H4 (cell line): ENCODE results near the gene SULT1A1. TPM values are rescaled to one million over a fixed set of nuclear protein-coding genes. Genes with fewer than 3 reads are reported as not detected.
"Not testable (repeated sequence)": the region's sequence is repeated elsewhere in the genome, so short reads cannot be mapped to it uniquely, and the experiment has no call there.

Experiments
- DNase-seq: peaks from one replicate; pipeline ENCODE4 v3.0.0-alpha.2; 2015; ENCODE audit warnings: low spot score
- total RNA-seq: library from RNA; depleted of rRNA; stranded (reverse); fragments of >200 nt; shearing (Covaris generic); gene quantifications from 2 replicates; pipeline ENCODE4 v1.2.3, GENCODE V29; 2014

SULT1A1 gene
- total RNA-seq, 1 experiment from 2014 or later, result 50.4 TPM

DNA sequence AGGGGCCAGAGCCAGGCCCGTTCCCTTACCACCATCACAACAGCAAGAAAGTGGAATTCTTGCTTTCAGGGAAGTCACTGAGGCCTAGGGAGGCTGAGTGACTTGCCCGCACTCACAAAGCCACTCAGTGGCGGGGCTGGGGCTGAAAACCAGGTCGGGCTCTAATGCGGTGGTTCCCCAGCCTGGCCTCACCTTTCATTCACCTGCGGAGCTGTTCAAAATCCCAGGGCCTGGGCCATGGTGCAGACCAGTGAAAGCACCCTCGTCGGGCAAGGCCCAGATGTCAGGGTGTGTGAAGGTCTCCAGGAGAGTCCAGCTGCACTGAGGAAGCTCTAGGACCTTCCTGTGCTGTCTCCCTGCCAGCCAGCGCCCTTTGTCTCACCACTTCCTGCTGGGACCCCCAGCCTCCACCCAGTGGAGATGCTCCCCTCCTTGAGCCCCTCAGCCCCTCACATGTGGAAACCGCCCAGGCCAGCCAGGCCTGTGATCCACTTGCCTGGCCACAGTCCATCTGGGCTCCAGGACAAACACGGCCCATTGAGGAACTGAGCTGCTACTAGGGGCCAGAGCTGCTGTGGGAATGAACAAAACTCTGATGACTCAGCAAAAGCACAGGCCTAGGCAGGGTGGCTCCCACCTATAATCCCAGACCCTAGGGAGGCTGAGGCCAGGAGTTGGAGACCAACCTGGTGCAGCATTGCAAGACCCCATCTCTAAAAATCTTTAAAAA lies 812 bp downstream of the SULT1A1 start:
- not testable (repeated sequence) for DNase-seq

DNA sequence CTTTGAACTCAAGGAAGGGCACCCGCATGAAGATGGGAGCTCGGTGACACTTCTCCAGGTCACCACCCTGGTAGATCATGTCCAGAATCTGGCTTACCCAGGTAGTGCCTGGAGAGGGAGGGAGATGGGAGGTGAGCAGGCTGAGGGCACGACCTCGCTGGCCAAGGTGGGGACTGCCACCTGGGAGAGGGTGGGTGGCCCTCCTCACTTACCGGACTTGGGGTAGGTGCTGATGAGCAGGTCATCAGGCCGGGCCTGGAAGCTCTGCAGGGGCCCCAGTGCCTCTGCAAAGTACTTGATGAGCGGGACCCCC lies 1.4 kb downstream of the SULT1A1 start:
- DNase-seq, result not testable (repeated sequence)

DNA sequence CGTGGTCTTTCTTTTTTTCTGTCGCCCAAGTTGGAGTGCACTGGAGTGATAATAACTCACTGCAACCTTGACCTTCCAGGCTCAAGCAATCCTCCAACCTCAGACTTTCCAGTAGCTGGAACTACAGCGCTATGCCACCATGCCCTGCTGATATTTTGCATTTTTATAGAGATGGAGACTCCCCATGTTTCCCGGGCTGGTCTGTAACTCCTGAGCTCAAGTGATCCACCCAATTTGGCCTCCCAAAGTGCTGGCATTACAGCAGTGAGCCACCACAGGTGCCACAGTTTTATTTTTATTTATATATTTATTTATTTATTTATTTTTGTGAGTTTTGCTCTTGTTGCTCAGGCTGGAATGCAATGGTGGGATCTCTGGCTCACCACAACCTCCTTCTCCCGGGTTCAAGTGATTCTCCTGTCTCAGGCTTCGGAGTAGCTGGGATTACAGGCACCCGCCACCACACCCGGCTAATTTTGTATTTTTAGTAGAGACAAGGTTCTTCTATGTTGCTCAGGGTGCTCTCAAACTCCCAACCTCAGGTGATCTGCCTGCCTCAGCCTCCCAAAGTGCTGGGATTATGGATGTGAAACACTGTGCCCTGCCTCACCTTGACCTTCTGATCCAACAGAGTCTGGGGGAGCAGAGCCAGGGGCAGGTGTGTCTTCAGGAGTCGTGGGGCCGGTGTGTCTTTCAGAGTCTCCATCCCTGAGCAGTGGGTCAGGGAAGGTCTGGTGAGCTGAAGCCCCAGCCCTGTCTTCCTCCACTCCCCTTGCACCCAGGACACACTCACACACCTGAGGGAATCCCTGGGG lies 2.0 kb downstream of the SULT1A1 start:
- DNase-seq, result not testable (repeated sequence)

DNA sequence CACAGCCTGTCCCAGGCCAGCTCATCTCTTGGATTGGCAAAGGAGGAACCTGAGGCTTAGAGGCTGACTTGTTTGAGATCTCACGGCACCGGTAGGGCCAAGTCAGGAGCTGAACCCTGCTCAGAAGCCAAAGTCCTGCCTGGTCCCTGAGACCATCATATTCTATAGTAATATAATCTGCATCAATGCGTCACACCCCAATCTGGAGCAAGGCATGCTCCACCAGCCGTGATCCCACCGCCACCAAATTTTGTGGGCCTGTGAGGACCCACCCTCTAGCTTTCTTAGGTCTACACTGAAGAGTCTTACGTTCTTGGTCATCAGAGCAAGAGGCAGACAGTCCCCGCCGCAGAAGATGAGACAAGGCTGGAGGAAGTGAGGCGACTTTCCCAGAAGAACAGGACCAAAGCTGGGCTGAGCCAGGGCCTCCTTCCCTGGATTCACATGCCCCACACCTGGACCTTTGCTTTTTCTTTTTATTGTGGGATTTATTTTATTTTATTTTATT lies 2.7 kb downstream of the SULT1A1 start:
- DNase-seq, result no peak

DNA sequence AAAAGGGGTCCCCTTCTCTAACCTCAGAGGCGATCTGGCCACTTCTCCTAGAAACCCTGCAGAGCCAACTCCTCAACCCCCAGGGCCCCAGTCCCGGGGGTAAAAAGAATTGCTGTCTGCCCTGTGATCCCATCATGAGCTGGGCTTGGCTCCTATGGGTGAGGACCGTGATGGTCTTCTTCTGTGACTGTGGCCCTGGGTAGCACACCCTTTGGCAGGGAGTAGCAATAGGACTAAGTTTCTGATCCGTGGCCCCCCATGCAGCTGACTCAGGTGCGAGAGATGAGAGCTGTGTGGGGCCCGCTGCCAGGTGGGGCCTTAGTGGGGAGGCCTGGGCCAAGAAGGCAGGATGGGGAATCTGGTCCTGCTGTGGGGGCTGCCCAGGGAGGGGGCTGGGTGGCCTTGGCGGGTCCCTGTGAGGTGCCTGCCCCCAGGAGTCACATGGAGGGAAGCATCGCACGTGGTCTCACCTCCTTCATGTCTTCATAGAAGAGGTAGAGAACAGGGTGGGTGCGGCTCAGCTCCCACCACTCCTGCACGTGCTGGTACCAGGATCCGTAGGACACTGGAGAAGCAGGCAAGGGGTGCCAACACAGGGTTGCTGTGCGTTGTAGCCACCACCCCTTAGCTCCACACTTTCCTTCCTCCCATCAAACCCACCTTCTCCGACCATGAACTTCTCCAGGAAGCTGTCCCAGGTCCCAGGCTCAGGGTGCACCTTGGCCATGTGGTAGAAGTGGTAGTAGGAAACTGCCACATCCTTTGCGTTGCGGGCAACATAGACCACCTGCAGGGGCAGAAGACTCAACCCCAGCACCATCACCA lies 3.3 kb downstream of the SULT1A1 start:
- no peak for DNase-seq

DNA sequence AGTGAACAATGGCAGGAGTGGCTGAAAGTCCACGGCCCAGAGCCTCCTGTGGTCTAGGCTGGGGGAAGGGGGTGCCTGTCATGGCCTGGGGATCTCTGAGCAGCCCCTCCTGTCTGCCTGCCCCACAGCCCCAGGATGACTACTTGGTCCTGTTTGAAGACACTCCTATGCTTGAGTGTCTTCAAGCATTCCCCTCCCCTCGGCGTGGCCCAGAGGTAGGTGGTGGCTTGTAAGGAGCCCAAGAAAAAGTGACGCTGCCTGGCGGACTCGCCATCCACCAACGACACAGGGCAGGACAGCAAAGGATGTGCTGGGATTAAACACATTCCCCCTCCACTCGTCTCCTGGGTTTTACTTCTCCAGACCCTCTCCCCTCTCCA lies 5.7 kb downstream of the SULT1A1 start:
- DNase-seq, result no peak

DNA sequence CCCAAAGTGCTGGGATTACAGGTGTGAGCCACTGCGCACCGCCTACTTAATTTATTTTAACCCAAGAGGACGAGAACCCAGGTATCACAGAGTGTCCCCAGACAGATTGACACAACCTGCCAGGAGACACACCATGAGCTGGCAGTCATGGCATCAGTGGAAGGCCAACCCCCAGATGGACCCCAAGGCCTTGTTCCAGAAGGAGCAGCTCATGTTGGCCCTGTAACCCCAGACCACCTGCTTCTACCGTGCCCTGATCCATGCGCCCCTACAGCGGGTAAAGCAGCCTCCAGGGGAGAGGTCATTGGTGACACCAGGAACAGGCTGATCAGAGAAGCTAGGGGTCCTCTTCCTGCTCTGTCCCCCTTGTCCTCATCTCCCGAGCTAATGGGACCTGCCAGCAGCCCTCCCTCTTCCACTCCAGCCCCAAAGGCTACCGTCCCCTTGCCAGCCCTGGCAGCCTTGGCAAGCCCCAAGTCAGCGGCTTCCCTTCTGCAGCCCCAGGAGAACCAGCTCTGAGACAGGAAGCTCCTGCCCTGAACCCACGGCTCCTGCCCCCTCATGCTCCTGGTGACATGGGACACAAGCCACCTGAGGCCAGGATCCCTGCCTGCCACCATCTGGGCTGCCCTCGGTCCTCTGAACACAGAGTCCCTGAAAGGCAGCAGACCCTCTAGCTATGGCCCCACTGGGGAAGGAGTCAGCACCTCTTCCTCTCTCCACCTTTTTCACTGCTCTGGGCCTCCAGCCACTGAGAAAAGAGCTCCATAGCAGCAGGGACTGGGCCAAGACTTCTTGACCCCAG lies 6.3 kb downstream of the SULT1A1 start:
- DNase-seq, result no peak

DNA sequence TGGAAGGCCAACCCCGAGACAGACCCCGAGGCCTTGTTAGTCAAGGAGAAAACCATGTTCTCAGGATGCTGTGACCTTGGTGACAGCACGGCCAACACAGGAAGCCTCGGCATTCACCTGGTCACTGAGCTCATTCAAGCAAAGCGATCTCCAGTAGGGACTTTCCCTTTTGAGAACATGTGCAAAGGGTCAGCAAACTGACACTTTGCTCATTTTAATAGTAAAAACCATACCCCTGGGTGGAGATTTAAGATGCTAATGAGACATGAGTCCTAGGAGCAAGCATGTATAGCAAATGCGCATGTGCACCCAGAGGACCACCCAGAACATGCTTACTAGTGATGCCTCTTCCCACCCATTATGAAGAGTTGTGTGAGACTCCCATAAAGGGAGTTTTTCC lies 7.3 kb downstream of the SULT1A1 start:
- DNase-seq, result no peak

DNA sequence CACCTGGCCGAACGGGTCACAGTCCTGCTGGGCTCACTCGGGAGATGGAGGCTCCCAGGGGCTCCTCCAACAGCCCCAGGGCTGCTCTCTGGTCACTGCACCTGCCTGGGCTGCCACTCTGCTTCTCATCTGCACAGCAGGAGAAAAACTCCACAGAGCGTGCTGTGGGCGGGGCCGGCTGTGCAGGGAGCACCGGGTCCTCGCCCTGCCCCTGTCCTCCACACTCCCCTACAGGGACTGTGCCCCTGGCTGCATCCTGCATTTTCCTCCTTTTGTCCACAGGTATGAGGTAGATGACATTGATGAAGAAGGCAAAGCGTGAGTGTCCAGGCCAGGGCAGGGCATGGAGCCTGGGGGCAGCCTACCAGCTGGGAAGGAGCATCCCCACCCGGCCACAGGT lies 7.8 kb downstream of the SULT1A1 start:
- DNase-seq, result not testable (repeated sequence)

DNA sequence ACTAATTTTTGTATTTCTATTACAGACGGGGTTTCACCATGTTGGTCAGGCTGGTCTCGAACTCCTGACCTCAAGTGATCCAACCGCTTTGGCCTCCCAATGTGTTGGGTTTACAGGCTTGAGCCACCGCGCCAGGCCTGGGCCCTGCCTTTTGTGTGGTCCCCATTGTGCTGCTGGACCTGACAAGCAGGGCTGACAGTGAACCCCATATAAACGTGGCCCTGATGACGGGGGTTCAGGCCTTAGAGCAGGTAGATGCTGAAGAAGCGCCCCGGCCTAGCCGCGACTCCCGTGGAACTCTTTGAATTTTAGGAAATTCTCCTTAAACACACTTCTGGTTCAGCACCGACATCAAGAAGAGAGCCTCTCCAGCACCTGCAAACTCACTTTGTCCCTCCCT lies 8.3 kb downstream of the SULT1A1 start:
- DNase-seq, result not testable (repeated sequence)

DNA sequence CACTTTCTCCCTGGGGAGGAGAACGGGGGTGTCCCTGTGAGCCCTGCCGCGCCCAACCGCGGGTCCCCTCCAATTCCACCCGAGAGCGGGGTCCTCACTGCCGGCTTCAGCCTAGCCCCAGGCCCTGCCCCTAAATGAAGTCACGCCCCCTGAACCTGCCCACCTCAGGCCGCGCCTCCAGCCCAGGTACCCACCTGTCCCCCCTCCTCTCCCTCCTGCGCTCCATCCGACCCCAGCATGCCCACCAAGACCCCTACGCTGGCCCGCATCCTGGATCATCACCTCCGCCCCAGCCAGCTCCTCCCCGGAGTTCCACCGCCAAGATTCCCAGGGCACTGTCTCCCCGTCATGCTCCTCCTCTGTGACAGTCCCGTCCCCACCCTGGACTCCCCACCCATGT lies 8.9 kb downstream of the SULT1A1 start:
- DNase-seq, result not testable (repeated sequence)

DNA sequence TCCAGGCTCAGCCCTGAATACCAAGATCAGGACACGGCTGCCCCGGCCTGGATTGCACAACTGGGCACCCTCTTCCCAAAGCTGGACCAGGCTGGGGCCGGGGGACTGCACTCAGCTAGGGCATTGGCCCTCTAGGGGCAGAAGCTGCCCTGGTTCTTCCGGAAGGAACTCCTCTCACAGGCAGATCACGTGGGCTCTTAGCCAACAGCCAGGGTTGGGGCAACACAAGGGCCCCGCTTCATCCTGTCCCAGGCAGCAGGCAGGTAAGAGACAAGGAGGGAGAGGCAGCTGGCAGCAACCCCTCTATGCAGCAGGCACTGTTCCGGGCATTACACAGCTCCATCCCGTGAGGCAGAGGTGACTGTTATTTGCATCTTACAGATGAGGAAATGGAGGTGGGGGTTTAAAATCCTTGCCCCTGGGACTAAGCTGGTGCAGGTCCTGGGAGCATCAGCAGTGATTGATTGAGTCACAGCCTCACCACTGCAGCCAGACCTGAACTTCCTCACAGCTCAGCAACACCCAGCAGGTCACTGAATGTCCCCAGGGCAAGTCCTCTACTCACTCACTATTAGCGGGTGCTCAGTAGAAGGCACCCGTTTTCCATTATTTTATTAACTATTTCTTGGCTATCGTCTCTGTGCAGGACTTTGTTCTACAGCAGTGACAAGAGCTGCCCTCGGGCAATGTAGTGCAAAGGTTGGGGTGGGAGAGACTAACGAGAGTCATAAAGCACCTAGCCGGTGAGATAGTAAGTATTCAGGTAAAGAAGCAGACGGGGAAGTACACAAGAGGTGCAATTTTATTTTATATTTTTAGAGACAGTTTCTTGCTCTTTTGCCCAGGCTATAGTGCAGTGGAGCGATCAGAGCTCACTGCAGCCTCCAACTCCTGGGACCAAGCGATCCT lies 10.2 kb downstream of the SULT1A1 start:
- not testable (repeated sequence) for DNase-seq

DNA sequence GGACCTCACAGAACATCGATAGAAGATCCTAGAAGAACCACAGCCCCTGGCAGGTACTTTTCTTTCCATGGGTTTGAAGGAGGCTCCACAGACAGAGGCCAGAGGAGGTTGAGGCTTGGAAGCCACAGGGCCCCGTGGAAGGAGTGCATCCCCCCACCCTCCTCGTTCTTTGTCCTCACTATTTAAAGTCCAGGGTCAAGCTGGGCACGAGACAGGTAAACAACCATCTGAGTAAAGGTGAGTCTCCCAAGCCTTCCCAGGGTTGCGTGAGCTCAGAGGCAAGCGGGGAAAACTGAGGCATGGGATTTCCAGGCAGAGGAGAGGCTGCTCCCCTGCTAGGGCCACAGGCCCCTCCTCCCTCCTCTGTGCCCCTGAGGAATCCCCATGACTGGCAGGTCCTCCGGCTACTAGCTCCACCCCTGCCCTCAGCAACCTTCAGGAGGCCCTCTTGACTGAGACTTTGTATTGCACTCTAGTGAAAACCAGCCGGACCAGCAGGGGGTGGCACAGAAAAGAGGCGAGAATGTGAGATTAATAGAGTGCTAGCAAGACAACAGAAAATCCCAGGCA lies 12.1 kb downstream of the SULT1A1 start:
- no peak for DNase-seq

DNA sequence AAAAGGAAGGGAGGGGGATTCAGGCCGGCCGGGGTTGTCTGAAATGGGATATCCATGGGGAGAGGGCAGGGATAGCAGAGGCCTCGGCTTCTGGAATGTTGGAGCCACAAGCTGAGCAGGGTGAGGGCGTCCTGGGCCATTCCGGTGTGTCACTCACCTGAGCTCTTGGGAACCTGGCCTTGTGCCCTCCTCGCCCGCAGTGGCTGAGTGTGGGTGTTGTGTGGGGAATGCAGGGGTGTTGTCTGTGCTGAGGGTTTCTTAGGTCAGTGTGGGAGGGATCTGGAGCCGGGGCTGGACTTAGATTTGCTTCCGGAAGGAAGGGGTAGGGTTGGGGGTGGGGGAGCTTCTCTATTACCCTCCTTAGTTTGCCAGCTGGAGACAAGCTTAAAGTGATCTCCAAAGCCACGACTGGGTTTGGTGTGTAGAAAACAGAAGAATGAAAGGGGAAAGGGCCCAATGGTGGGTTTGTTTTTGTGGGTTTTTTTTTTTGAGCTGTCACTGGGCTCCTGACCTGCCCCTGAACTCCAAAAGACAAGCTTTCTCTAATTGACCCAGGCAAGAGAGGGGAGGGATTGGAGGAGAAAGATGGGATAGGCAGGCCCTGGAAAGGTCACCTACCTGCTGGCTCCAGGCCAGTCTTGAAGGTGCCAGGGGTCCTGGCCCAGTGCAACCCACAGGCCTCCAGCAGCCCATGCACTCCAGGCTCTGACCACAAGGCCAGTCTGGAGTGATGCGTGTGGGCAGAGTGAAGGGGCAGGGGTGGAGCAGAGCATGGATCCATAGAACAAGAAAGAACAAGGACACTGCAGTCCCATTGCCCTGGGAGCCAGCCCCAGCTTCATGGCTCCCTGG lies 12.8 kb downstream of the SULT1A1 start, which contains the start of gene SULT1A2:
SULT1A2 (minus strand) TSS at position 211 of the 852 bp plus-strand sequence. CDS start 1,120 bp downstream, outside the sequence.
- no peak for DNase-seq

DNA sequence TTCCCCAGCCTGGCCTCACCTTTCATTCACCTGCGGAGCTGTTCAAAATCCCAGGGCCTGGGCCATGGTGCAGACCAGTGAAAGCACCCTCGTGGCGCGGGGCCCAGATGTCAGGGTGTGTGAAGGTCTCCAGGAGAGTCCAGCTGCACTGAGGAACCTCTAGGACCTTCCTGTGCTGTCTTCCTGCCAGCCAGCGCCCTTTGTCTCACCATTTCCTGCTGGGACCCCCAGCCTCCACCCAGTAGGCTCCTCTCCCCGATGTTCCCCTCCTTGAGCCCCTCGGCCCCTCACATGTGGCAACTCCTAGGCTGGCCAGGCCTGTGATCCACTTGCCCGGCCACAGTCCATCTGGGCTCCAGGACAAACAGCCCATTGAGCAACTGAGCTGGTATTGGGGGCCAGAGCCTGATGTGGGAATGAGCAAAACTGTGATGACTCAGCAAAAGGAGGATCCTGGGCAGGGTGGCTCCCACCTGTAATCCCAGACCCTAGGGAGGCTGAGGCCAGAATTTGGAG lies 13.7 kb downstream of the SULT1A1 start:
- DNase-seq, result no peak

DNA sequence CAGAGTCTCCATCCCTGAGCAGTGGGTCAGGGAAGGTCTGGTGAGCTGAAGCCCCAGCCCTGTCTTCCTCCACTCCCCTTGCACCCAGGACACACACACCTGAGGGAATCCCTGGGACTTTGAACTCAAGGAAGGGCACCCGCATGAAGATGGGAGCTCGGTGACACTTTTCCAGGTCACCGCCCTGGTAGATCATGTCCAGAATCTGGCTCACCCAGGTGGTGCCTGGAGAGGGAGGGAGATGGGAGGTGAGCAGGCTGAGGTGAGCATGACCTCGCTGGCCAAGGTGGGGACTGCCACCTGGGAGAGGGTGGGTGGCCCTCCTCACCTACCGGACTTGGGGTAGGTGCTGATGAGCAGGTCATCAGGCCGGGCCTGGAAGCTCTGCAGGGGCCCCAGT lies 14.4 kb downstream of the SULT1A1 start:
- DNase-seq, result not testable (repeated sequence)

DNA sequence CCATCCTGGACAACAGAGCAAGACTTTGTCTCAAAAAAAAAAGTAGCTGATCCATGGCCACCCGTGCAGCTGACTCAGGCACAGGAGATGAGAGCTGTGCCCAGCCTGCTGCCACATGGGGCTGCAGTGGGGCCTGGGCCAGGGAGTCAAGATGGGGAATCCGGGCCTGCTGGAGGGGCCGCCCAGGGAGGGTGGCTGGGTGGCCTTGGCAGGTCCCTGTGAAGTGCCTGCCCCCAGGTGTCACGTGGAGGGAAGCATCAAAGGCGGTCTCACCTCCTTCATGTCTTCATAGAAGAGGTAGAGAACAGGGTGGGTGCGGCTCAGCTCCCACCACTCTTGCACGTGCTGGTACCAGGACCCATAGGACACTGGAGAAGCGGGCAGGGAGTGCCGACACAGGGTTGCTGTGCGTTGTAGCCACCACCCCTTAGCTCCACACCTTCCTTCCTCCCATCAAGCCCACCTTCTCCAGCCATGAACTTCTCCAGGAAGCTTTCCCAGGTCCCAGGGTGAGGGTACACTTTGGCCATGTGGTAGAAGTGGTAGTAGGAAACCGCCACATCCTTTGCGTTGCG lies 16.8 kb downstream of the SULT1A1 start:
- no peak for DNase-seq

DNA sequence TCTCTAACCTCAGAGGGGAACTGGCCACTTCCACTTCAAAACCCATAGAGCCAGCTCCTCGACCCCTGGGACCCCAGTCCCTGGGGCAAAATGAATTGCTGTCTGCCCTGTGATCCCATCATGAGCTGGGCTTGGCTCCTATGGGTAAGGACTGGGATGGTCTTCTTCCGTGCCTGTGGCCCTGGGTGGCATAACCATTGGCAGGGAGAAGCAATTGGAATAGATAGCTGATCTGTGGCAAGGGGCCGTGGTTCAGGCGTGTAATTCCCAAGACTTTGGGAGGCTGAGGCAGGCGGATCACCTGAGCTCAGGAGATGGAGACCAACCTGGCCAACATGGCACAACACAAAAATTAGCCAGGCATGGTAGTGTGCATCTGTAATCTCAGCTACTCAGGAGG lies 17.3 kb downstream of the SULT1A1 start:
- DNase-seq, result no peak
